HepG2 (cell line): ENCODE results near the gene POU2AF3. TPM values are rescaled to one million over a fixed set of nuclear protein-coding genes. Genes with fewer than 3 reads are reported as not detected.

Source experiments
- EED ChIP-seq: sonication (generic); formaldehyde crosslinking; IDR thresholded peaks from 2 replicates; pipeline ENCODE4 v1.5.0; 2020; ENCODE audit warnings: mild to moderate bottlenecking, missing genetic modification reagents
- FUBP1 ChIP-seq: sonication (generic); formaldehyde crosslinking; IDR thresholded peaks from 2 replicates; pipeline ENCODE4 v1.5.1; 2020; ENCODE audit warnings: missing genetic modification reagents, mild to moderate bottlenecking, borderline replicate concordance
- HNF4G ChIP-seq, 2 experiments: sonication (generic) in 1 of 2; formaldehyde crosslinking in 1 of 2; IDR thresholded peaks; 2 replicates each; pipeline versions ENCODE4 v1.4.0 to v1.6.1; 2011 to 2020; ENCODE audit warnings: borderline replicate concordance in 2 of 2, low read depth in 2 of 2, mild to moderate bottlenecking in 2 of 2, low read length in 1 of 2, missing genetic modification reagents in 1 of 2, moderate library complexity in 1 of 2
- HOMEZ ChIP-seq: IDR thresholded peaks from 2 replicates; pipeline ENCODE4 v1.6.1; 2016; ENCODE audit warnings: low read depth
- SNRNP70 ChIP-seq: fragments of 200-400 bp; formaldehyde crosslinking; IDR thresholded peaks from 2 replicates; pipeline ENCODE4 v1.6.1; 2017; ENCODE audit warnings: mild to moderate bottlenecking, low read depth, low read length, moderate library complexity
- SOX5 ChIP-seq: IDR thresholded peaks from 2 replicates; pipeline ENCODE4 v1.6.1; 2016; ENCODE audit warnings: borderline replicate concordance
- STAG1 ChIP-seq: sonication (generic); formaldehyde crosslinking; IDR thresholded peaks from 2 replicates; pipeline ENCODE4 v1.4.0; 2020; ENCODE audit warnings: missing genetic modification reagents
- TBL1XR1 ChIP-seq: fragments of 150-350 bp; IDR thresholded peaks from 2 replicates; pipeline ENCODE4 v1.6.1; 2014; ENCODE audit warnings: borderline replicate concordance, low read length; ENCODE audit not compliant: partially characterized antibody
- TBX3 ChIP-seq: fragments of 450-650 bp; IDR thresholded peaks from 2 replicates; pipeline ENCODE4 v1.6.1; 2017; ENCODE audit warnings: antibody characterized with exemption, mild to moderate bottlenecking, inconsistent platforms, borderline replicate concordance
- ZBTB40 ChIP-seq, 2 experiments: fragments of 450-650 bp in 1 of 2; sonication (generic) in 1 of 2; formaldehyde crosslinking in 1 of 2; IDR thresholded peaks; 2 replicates each; pipeline versions ENCODE4 v1.6.1 to v1.8.0; 2016 to 2022; ENCODE audit warnings: antibody characterized with exemption in 1 of 2, mild to moderate bottlenecking in 1 of 2, missing genetic modification reagents in 1 of 2
- ZBTB7B ChIP-seq: sonication (generic); formaldehyde crosslinking; IDR thresholded peaks from 2 replicates; pipeline ENCODE4 v1.4.0; 2020; ENCODE audit warnings: missing genetic modification reagents
- ZFP36L1 ChIP-seq: sonication (generic); formaldehyde crosslinking; IDR thresholded peaks from 2 replicates; pipeline ENCODE4 v1.8.0; 2022; ENCODE audit warnings: mild to moderate bottlenecking, missing genetic modification reagents, moderate library complexity
- ZNF34 ChIP-seq: sonication (generic); formaldehyde crosslinking; IDR thresholded peaks from 2 replicates; pipeline ENCODE4 v1.4.0; 2020; ENCODE audit warnings: mild to moderate bottlenecking, missing genetic modification reagents, borderline replicate concordance
- ZNF577 ChIP-seq: sonication (generic); formaldehyde crosslinking; IDR thresholded peaks from 2 replicates; pipeline ENCODE4 v1.4.0; 2020; ENCODE audit warnings: mild to moderate bottlenecking, low read depth, missing genetic modification reagents, borderline replicate concordance
- polyA plus RNA-seq, 8 experiments: library from polyadenylated mRNA; depleted of rRNA in 3 of 8; stranded (reverse) in 7 of 8; unstranded in 1 of 8; fragments of >200 nt; fragmentation: Illumina TruSeq in 4 of 8; extraction: Trizol in 4 of 8; gene quantifications; 2 replicates each; pipeline versions ENCODE4 v1.2.1 to v1.2.3, GENCODE V29; 2011 to 2016; ENCODE audit warnings: low read depth in 4 of 8, missing spikeins in 1 of 8, mixed read lengths in 1 of 8; ENCODE audit not compliant: insufficient read depth in 1 of 8
- total RNA-seq, 5 experiments: library from RNA; depleted of rRNA; stranded (reverse); fragments of >200 nt; fragmentation: Illumina TruSeq; extraction: Trizol; gene quantifications; 2 replicates each; pipeline ENCODE4 v1.2.3, GENCODE V29; 2016; ENCODE audit warnings: low read depth in 1 of 5

POU2AF3 gene
- total and polyA plus RNA-seq, 2 of the 13 experiments (the other 11 are each of a cell fraction or from before 2014, with no cell fraction given) = 7.8 to 71.2 TPM

GRCh38 chr11:111299101-111300026 is 1.0 kb downstream of the POU2AF3 start (continued):
- TF ChIP-seq HNF4G (IDR thresholded peaks at IDR 0.05; ENCODE audit: borderline replicate concordance, low read depth, low read length) (peak; percentile 3; the same call in 1 of the 2 replicates), HNF4G (CRISPR knock-in tag; IDR thresholded peaks at IDR 0.05; ENCODE audit: borderline replicate concordance, low read depth) (no peak), EED (peak; percentile 62; the same call in 1 of the 2 replicates), STAG1 (peak; percentile 75), ZFP36L1 (CRISPR knock-in tag) (no peak), SOX5 (CRISPR knock-in tag) (no peak), SNRNP70 (no peak), FUBP1 (CRISPR knock-in tag) (no peak; the same call in 1 of the 2 replicates), ZBTB40 (IDR thresholded peaks at IDR 0.05) (no peak), ZBTB40 (CRISPR knock-in tag; IDR thresholded peaks at IDR 0.05) (peak; percentile 35; the same call in 1 of the 2 replicates), ZBTB7B (CRISPR knock-in tag) (peak; percentile 71), TBX3 (no peak), TBL1XR1 (no peak), HOMEZ (no peak), ZNF34 (CRISPR knock-in tag) (peak; percentile 24; the same call in 1 of the 2 replicates), ZNF577 (no peak)
